Endothelial cell (in vitro differentiated cells): ENCODE data around the gene SMIM13. TPM values are rescaled to one million over a fixed set of nuclear protein-coding genes. Genes with fewer than 3 reads are reported as not detected.
"Not testable (repeated sequence)": the region's sequence is repeated elsewhere in the genome, so short reads cannot be mapped to it uniquely, and the experiment has no call there.

Experiments used
- DNase-seq: peaks from one replicate; pipeline ENCODE4 v3.0.0; 2021; ENCODE audit warnings: low spot score
- H3K27ac Mint-ChIP-seq: one replicate; pipeline ENCODE4 v1.8.0; 2021; ENCODE audit warnings: mixed read lengths, inconsistent platforms; ENCODE audit not compliant: unreplicated experiment
- H3K27me3 Mint-ChIP-seq: one replicate; pipeline ENCODE4 v1.8.0; 2021; ENCODE audit warnings: mild to moderate bottlenecking, moderate library complexity, mixed read lengths, inconsistent platforms; ENCODE audit not compliant: unreplicated experiment
- H3K36me3 Mint-ChIP-seq: one replicate; pipeline ENCODE4 v1.8.0; 2021; ENCODE audit warnings: mild to moderate bottlenecking, low read depth, mixed read lengths, inconsistent platforms; ENCODE audit not compliant: unreplicated experiment
- H3K4me1 Mint-ChIP-seq: one replicate; pipeline ENCODE4 v1.8.0; 2021; ENCODE audit warnings: mild to moderate bottlenecking, mixed read lengths, inconsistent platforms; ENCODE audit not compliant: unreplicated experiment
- H3K4me3 Mint-ChIP-seq: one replicate; pipeline ENCODE4 v1.8.0; 2021; ENCODE audit warnings: mild to moderate bottlenecking, mixed read lengths, inconsistent platforms; ENCODE audit not compliant: unreplicated experiment
- H3K9me3 Mint-ChIP-seq: one replicate; pipeline ENCODE4 v1.8.0; 2021; ENCODE audit warnings: mixed read lengths, inconsistent platforms; ENCODE audit not compliant: unreplicated experiment
- total RNA-seq: library from RNA; stranded (reverse); fragmentation: NEBNext Ultra II Directional; extraction: Animal tissue kit (Norgen Biotek cat#: 25700); gene quantifications from one replicate; pipeline ENCODE4 v1.2.1, GENCODE V29; 2021; ENCODE audit not compliant: unreplicated experiment
- TF ChIP-seq, protein P1 (sequence below): fragments of 200-600 bp; sonication (generic); IDR thresholded peaks from one replicate; pipeline ENCODE4 v1.5.0; 2021; ENCODE audit warnings: antibody characterized with exemption; ENCODE audit not compliant: unreplicated experiment

Gene SMIM13
- total RNA-seq, 1 donor from 2014 or later = 8.7 TPM

DNA sequence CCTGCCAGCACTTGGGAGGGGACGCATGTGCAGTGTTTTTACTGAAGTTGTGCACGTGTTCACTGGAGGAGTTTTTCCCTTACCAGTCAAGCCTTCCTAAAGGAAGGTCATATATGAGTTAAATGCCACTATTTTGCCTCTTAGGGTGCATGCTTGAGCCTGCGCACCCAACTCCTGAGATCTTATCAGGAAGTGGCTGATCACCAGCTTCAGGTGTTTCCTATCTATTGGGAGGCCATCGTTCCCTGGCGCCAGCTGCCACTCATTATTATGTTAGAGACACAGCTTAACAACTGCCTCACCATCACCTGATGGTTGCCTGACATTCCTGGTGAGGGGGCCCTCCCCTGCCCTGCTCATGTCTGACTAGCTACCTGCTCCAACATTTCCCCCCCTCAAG is 9.4 kb downstream of the SMIM13 start:
- no peaks in the 10 kb centered on the region for H3K27me3 Mint-ChIP-seq
- H3K4me3 Mint-ChIP-seq = no peak overlapping the region
- TF ChIP-seq, protein P1, sequence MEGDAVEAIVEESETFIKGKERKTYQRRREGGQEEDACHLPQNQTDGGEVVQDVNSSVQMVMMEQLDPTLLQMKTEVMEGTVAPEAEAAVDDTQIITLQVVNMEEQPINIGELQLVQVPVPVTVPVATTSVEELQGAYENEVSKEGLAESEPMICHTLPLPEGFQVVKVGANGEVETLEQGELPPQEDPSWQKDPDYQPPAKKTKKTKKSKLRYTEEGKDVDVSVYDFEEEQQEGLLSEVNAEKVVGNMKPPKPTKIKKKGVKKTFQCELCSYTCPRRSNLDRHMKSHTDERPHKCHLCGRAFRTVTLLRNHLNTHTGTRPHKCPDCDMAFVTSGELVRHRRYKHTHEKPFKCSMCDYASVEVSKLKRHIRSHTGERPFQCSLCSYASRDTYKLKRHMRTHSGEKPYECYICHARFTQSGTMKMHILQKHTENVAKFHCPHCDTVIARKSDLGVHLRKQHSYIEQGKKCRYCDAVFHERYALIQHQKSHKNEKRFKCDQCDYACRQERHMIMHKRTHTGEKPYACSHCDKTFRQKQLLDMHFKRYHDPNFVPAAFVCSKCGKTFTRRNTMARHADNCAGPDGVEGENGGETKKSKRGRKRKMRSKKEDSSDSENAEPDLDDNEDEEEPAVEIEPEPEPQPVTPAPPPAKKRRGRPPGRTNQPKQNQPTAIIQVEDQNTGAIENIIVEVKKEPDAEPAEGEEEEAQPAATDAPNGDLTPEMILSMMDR = no peak
- H3K36me3 Mint-ChIP-seq = peaks cover 15% of the 10 kb centered on the region
- DNase-seq = no peak
- H3K27ac Mint-ChIP-seq = no peak overlapping the region
- peaks cover 14% of the 10 kb centered on the region for H3K4me1 Mint-ChIP-seq
- no peaks in the 10 kb centered on the region for H3K9me3 Mint-ChIP-seq

DNA sequence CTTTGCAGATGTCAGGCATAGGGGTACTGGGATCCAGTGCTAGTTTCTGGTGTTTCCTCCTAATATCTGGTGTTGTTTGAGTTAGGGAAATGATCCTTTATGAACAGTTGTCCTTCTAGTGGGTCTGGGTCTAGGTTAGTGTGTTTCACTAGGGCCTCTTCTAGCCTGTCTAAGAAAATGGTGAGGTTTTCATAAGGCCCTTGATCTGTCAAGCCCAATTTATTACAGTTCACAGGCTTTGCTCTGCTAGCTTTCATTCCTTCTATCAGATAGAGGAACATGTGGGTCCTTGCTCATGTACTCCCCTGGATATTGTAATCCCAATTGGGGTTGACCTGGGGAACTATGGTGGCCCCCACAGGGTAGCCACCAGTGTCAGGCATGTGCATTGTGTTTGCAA is 15.1 kb downstream of the SMIM13 start:
- H3K27me3 Mint-ChIP-seq = no peaks in the 10 kb centered on the region
- H3K4me1 Mint-ChIP-seq = peaks cover 29% of the 10 kb centered on the region
- H3K4me3 Mint-ChIP-seq = no peak overlapping the region
- H3K27ac Mint-ChIP-seq = no peak overlapping the region
- no peak for DNase-seq
- H3K9me3 Mint-ChIP-seq = no peaks in the 10 kb centered on the region
- TF ChIP-seq, protein P1 = no peak
- no peaks in the 10 kb centered on the region for H3K36me3 Mint-ChIP-seq

DNA sequence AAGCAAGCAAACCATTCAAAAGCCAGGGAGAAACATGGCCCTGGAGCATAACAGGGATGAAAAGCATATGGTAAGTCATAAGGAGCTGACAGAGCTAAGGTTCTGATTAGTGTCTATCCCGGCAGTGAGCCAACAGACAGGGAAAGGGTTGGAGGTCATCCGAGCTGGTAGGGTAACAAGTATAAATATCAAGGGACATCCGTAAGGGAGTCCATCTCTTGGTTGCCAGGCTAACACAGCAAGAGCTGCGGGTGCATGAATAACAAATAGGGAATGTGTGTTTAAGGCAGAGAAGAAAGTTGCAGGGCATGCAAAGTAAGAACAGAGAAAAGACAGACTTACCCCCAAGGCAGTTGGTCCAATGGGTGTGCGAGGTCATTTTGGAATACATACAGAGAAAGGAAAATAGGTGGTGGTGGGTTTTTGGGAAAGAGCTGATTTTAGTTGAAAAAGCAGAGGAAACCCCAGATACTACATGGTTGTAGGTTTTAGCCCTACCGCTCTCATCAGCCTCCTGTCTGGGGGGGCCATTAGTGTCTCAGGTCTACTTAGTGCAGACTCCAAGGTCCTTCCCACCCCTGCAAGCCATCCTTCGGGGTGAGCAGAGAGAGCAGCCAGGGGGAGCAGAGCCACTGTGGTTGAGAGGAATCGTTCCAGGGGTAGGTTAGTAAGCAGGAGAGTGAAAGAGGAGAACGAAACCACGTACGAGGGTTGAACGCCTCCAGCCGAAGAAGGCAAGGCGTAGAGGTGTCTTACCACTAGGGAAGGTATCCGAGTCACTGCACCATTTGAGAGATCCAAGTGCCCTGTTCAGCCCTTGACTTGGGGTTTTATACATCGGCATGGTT is 17.5 kb downstream of the SMIM13 start, which contains the start of gene ERVFRD-1:
TSS of gene ERVFRD-1 (minus strand) at position 805 of the 848 bp plus-strand sequence. CDS start 6,415 bp downstream, outside the sequence.
- no peaks in the 10 kb centered on the region for H3K9me3 Mint-ChIP-seq
- no peaks in the 10 kb centered on the region for H3K36me3 Mint-ChIP-seq
- H3K4me1 Mint-ChIP-seq = peaks cover 26% of the 10 kb centered on the region
- H3K4me3 Mint-ChIP-seq = no peak within 1 kb of the TSS
- H3K27me3 Mint-ChIP-seq = no peaks in the 10 kb centered on the region
- peak within 1 kb of the TSS; percentile 54 for H3K27ac Mint-ChIP-seq
- TF ChIP-seq, protein P1 = no peak
- no peak for DNase-seq

DNA sequence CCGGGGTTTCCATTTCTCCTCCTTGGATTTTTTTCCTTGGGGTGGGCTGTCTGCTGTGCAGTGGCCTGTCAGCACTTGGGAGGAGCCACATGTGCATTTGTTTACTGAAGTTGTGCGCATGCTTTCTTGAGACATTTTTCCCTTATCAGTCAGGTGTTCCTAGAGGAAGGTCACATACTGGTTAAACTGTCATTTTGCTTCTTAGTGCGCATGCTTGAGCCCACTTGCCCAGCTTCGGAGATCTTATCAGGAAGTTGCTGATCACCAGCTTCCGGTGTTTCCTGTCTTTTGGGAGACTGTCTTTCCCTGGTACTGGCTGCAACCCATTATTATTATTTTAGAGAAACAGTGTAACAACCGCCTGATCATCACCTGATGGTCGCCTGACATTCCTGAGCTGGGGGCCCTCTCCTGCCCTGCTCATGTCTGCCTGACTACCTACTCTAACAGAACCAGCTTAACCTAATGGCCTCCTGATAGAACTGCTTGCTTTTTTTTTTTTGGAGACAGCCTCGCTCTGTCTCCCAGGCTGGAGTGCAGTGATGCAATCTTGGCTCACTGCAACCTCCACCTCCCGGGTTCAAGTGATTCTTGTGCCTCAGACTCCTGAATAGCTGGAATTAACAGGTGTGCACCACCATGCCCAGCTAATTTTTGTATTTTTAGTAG is 18.3 kb downstream of the SMIM13 start:
- H3K27ac Mint-ChIP-seq = peak overlapping the region; percentile 54
- TF ChIP-seq, protein P1 = no peak
- H3K36me3 Mint-ChIP-seq = no peaks in the 10 kb centered on the region
- peak; percentile 13 for DNase-seq
- H3K4me1 Mint-ChIP-seq = peaks cover 26% of the 10 kb centered on the region
- no peaks in the 10 kb centered on the region for H3K27me3 Mint-ChIP-seq
- no peak overlapping the region for H3K4me3 Mint-ChIP-seq
- no peaks in the 10 kb centered on the region for H3K9me3 Mint-ChIP-seq

DNA sequence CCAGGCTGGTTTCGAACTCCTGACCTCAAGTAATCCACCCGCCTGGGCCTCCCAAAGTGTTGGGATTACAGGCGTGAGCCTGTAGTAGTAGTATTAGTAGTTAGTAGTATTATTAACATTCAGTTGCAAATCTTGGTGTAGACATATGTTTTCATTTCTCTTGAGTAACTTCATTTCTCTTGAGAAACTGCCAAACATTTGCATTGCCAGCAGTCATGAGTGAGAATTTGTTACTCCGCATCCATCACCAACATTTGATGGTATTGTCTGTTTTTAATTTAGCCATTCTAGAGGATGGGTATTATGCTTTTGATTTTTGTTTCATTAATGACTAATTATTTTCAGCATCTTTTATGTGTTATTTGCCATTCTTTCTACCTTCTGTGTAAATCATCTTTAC is 19.4 kb downstream of the SMIM13 start:
- TF ChIP-seq, protein P1 = no peak
- DNase-seq = no peak
- H3K4me1 Mint-ChIP-seq = peaks cover 15% of the 10 kb centered on the region
- H3K9me3 Mint-ChIP-seq = no peaks in the 10 kb centered on the region
- H3K4me3 Mint-ChIP-seq = no peak overlapping the region
- H3K36me3 Mint-ChIP-seq = no peaks in the 10 kb centered on the region
- no peak overlapping the region for H3K27ac Mint-ChIP-seq
- no peaks in the 10 kb centered on the region for H3K27me3 Mint-ChIP-seq

DNA sequence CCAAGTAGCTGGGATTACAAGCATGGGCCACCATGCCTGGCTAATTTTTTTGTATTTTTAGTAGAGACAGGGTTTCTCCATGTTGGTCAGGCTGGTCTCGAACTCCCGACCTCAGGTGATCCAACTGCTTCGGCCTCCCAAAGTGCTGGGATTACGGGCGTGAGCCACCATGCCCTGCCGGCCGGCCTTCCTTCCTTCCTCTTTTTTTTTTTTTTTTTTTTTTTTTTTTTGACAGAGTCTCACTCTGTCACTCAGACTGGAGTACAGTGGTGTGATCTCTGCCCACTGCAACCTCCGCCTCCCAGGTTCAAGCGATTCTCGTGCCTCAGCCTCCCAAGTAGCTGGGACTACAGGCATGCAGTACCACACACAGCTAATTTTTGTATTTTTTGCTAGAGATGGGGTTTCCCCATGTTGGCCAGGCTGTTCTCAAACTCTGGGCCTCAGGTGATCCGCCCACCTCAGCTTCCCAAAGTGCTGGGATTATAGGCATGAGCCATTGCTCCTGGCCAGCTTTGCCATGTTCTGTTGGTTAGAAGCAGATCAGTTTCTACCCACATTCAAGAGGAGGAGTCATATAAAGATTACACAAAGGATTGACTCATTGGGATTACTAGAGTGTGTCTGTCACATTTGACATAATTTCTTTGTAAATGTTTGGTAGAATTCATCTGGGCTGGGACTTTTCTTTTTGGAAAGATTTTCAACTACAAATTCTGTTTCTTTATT is 22.3 kb downstream of the SMIM13 start:
- not testable (repeated sequence) for H3K27me3 Mint-ChIP-seq, H3K36me3 Mint-ChIP-seq, H3K4me3 Mint-ChIP-seq, DNase-seq, H3K9me3 Mint-ChIP-seq, H3K27ac Mint-ChIP-seq
- H3K4me1 Mint-ChIP-seq = peaks cover 12% of the 10 kb centered on the region
